ENCODE results near the gene ATF6. TPM values are rescaled to one million over a fixed set of nuclear protein-coding genes. Genes with fewer than 3 reads are reported as not detected.

Gene ATF6
- total RNA-seq, 1 donor from 2014 or later: 26.7 TPM

GRCh38 chr1:161836018-161836417 is 69.9 kb downstream of the ATF6 start:
- peak; percentile 74 for DNase-seq

DNA sequence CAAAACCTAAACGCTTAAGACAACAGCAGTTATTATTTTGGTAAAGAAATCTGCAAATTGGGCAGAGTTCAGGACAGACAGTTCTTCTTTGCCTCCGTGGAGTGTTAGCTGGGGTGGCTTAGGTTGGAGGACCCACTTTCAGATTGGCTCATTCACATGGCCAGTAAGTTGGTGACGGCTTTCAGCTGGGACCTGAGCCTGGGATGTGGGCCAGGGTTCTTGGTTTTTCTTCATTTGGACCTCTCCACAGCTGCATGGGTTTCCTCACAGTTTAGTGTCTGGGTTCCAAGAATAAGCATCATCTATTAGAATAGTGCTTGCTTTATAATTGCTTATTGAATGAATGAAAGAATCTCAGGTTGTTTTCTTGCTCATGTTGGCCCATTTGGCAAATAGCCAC is 72.2 kb downstream of the ATF6 start:
- no peak for DNase-seq

- DNase-seq: no peak
These were observed 72.8 kb downstream of the ATF6 start for GRCh38 chr1:161838885-161839284.

- DNase-seq: no peak
These were observed 73.5 kb downstream of the ATF6 start for GRCh38 chr1:161839591-161839990.

DNA sequence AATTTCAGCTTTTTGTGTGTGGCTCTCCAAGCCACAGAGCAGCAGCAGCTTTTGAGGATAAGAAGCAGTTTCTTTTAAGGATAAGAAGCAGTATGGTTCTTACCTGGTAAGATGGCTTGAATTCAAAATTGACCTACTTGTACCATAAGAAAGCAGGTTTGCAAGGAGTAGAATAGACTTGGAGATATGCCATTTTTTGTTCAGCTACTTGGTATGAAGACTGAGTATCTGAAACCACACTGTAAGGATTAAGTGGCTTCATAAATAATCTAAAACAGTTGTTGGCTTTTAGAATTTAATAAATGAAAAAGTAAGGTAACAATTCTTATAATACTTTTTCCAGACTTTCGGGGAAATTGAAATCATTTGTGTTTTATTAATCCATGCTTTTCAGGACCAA is 74.2 kb downstream of the ATF6 start:
- DNase-seq: no peak

DNA sequence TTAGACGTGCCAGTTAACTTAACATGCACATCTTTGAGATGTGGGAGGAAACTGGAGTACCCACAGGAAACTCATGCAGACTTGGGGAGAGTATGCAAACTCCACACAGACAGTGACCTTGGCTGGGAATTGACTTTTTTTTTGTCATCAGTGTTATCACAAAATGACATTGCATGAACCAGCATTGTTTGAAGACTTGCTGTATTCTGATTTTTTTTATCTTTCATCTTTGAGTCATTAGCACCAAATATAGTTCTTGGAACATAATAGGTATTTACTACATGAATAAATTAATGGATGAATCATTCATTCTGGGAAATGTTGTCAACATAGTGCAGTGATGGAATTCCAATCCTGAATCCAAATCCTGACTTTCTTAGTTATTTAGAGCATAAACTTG is 77.0 kb downstream of the ATF6 start:
- DNase-seq: no peak

DNA sequence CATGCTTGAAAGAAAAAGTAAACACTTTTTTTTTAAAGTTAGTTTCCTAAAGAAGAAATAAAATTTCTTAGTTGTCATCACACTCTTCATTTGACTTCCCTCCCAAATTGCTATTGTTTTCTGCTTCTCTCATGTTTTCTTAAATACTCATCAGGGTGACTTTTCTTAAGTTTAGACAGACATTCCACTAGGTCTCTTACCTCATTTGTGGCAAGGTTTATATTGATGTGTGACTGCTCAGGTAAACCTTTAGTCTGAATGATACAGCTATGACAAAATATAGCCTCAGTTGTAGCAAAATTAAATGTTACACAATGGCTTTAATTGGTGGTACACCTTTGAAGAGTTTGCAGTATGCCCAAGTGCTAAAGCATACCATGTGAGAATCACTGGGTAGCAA is 78.6 kb downstream of the ATF6 start:
- DNase-seq: no peak

DNA sequence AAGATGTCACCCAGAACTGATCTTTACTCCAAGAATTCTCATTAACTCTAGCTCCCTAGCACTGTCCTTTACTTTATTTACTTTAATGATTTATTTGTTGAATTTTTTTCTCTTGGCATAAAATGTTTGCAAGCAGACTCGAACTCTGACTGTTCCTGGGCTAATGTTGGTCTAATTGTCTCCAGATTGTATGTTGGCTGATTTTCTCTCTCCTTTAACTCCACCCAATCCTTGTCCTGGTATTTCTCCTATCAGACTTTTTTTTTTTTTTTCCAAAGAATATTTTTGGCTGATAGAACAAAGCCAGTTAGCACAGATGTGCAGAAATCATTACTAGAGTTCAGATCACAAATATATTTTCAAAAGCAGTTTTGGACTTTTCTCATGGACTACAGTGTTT is 82.6 kb downstream of the ATF6 start:
- DNase-seq: no peak

- no peak for DNase-seq
These were observed 83.4 kb downstream of the ATF6 start for GRCh38 chr1:161849518-161849917.

DNA sequence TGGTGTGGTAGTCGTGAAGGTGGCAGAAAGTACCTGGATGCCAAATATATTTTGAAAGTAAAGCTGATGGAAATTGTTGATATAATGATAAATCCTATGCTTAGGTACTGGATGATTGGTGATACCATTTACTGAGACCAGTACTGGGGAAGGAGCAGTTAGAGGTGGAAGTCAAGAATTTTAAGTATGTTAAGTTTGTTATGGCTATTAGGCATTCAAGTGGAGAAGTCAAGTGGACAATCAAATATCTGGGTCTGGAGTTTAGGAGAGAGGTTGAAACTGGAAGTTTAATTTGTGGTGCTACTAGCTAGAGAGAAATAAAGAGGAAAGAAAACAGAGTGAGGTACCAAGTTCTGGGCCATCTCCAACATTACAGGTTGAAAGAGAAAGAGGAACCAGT is 89.1 kb downstream of the ATF6 start:
- no peak for DNase-seq

DNA sequence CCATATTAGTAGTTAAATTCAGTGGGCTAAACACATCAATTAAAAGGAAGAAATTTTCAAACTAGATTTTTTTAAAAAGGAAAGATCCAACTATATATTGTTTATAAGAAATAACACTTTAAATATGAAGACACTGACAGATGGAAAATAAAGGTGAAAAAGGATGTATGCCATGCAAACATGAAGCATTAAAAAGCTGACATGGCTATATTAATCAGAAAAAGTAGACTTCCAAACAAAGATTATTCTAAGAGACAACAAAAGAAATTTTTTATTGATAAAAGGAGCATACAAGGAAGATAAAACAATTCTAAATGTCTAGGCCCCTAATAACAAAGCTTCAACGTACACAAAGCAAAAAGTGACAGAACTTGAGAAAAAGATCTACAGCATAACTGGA is 92.2 kb downstream of the ATF6 start:
- DNase-seq: no peak

DNA sequence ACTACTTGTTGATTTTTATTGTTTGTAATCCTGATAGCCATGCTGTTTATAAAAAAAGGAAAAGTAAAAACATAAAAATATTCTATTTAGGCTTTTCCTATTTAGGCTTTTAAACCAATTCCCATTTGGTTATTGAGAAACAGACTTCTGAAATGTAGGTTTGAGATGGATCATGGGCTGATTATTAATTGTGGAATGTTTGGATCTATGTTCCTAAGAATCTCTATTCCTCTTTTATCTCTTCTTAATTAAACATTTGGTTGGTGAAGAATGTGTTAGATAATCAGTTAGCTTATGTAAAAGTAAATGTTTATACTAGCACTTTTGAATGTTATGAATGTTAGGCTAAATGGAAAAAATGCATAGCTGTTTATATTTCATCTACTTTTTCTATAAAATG is 97.4 kb downstream of the ATF6 start:
- DNase-seq: no peak

DNA sequence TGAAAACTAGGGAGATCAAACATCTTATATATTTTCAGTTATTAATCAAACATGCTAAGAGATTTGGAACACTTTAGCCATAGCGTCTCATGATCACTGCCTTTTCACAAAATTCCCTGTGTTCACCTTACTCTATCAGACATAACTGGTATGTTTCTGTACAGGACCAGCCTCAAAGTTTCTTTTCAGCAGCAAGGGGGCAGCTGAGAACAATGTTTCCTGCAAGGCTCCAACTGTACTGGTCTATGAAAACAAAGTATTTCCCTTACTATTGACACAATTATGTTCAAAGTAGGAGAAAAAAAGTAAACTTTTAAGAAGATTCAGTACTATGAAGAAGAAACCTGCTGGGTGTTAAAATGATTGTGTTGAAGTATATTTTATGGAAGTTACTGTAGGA is 98.5 kb downstream of the ATF6 start:
- DNase-seq: peak; percentile 71

- no peak for DNase-seq
These were observed 100.1 kb downstream of the ATF6 start for GRCh38 chr1:161866241-161866640.

DNA sequence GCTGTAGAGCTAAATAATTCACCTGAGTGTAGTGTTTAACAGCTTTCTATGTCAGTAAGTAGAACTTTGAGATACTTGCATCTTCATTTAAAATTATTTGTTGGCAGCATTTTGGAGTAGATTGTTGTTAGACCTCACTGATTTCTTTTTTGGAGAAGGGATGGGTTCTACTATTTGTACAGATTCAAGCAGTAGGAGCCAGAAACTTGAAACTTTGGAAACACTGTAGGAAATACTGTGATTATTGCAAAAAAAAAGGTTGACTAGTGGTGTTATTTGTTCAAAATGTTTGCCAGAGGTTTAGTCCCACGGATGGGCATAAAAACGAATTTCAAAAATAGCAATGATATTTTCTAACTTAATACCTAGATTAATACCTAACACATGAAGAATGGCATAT is 102.7 kb downstream of the ATF6 start:
- no peak for DNase-seq

- DNase-seq: no peak
These were observed 103.2 kb downstream of the ATF6 start for GRCh38 chr1:161869291-161869690.

DNA sequence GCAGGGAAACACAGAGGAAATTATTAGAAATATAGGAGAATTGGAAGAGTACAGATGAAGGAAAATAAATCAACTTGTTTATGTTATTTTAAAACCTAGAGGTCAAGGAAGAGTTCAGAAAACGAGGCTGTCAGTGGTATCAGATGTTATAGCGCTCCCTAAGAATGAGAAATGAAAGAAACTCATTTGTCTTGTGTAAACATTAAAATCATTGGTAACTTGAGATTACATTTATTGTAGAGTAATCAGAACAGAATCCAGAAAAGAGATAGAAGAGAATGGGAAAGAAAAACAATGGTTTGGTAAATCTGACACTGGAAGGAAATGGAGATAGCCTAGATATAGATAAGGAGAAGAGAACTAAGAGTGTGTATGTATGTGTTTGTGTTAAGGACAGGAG is 106.4 kb downstream of the ATF6 start:
- no peak for DNase-seq

DNA sequence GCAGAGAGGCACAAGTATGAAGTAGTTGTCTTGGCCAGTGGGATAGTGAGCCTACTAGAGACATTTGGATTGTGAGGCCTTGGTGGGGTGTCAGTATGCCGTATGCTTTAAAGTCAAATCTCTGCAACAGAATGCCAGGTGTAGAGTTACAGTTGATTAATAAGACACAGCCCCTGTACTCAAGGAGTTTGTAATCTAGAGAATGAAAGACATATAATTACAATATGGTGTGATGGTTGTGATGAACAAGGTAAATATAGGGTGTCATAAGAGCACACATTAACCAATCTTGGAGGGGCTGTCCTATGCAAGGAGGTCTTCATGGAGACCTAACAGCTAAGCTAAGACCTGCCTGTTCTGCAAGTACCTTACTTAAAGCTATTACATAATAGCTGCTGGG is 113.1 kb downstream of the ATF6 start:
- no peak for DNase-seq

GRCh38 chr1:161884475-161884874 is 118.4 kb downstream of the ATF6 start:
- DNase-seq: no peak

DNA sequence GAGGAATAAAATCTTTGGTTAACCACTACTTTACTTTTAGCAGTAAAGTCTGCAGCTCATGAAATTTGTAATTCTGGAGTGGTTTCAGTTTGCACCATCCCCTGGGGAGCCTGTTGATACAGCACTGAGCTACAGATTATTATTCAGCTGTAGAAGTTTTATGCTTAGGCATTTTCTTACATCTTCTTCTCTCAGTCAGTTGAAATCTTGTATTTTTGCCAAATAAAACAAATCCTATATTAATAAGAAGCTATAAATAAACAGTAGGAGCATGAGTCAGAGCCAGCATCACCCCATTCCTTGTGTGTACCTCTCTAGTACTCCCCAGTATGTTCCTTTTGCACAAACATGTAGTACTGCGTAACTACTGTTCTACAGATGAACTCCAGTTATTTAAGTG is 118.9 kb downstream of the ATF6 start:
- DNase-seq: peak; percentile 67

- no peak for DNase-seq
These were observed 119.6 kb downstream of the ATF6 start for GRCh38 chr1:161885759-161886158.

- no peak for DNase-seq
These were observed 120.5 kb downstream of the ATF6 start for GRCh38 chr1:161886589-161886988.

GRCh38 chr1:161887730-161888287 is 121.7 kb downstream of the ATF6 start:
- DNase-seq: peak; percentile 80

DNA sequence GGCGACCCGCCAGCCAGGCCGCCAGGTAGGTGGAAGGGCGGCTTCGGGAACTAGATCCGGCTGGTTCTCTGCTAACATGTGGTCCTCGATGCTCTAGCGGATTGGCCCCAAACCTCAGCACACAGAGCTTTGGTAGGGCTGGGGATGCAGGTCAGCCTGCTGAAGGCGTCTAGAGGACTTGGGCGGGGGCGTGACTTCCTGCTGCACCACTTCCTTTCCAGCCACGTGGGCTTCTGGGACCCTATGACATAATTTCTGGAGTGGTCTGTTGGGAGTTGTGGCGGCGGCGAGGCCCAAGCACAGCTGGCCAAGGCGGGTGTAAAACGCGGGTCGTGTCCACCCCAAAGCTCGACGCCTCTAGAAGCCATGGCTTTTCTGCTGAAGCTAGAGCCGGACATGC is 124.5 kb downstream of the ATF6 start:
- DNase-seq: no peak

DNA sequence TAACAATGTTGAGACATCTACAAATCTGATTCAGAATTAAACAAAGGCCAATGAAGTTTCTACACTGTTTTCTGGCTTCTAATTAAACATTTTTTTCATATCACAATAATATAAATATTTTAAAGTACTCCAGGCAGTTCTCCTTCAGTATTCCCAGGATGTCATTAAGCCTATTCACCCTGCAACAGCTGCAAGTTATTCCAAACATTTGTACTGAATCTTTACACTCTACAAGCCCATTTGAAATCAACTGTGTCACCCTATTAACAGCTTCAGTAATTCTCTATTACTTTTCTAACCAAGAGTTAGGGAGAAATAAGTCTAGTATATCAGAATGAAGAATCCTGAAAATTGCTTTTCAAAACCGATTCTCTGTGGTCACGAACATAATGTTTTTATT is 133.0 kb downstream of the ATF6 start:
- DNase-seq: peak; percentile 47

Measured in tongue (tissue), 2 donors.